BLaER1 (cell line): Measurements from ENCODE around the gene CDH24.

Source experiments
- H3K27ac ChIP-seq: shearing (Covaris generic); formaldehyde crosslinking; 2 replicates; pipeline ENCODE4 v1.8.1; 2022
- H3K27me3 ChIP-seq: shearing (Covaris generic); formaldehyde crosslinking; 2 replicates; pipeline ENCODE4 v1.8.1; 2022
- H3K36me3 ChIP-seq: shearing (Covaris generic); formaldehyde crosslinking; 2 replicates; pipeline ENCODE4 v1.8.1; 2022
- H3K4me1 ChIP-seq: shearing (Covaris generic); formaldehyde crosslinking; 2 replicates; pipeline ENCODE4 v1.8.1; 2022
- H3K4me2 ChIP-seq: shearing (Covaris generic); formaldehyde crosslinking; 2 replicates; pipeline ENCODE4 v1.8.1; 2022
- H3K4me3 ChIP-seq: shearing (Covaris generic); formaldehyde crosslinking; 2 replicates; pipeline ENCODE4 v1.8.1; 2022
- H3K9ac ChIP-seq: shearing (Covaris generic); formaldehyde crosslinking; 2 replicates; pipeline ENCODE4 v1.8.1; 2022
- H3K9me3 ChIP-seq: shearing (Covaris generic); formaldehyde crosslinking; 2 replicates; pipeline ENCODE4 v1.8.1; 2022
- H4K20me1 ChIP-seq: shearing (Covaris generic); formaldehyde crosslinking; 2 replicates; pipeline ENCODE4 v1.8.1; 2022
- Cebpa-rat ChIP-seq: shearing (Covaris generic); IDR thresholded peaks from 2 replicates; pipeline ENCODE4 v1.8.1; 2022

The CDH24 gene

DNA sequence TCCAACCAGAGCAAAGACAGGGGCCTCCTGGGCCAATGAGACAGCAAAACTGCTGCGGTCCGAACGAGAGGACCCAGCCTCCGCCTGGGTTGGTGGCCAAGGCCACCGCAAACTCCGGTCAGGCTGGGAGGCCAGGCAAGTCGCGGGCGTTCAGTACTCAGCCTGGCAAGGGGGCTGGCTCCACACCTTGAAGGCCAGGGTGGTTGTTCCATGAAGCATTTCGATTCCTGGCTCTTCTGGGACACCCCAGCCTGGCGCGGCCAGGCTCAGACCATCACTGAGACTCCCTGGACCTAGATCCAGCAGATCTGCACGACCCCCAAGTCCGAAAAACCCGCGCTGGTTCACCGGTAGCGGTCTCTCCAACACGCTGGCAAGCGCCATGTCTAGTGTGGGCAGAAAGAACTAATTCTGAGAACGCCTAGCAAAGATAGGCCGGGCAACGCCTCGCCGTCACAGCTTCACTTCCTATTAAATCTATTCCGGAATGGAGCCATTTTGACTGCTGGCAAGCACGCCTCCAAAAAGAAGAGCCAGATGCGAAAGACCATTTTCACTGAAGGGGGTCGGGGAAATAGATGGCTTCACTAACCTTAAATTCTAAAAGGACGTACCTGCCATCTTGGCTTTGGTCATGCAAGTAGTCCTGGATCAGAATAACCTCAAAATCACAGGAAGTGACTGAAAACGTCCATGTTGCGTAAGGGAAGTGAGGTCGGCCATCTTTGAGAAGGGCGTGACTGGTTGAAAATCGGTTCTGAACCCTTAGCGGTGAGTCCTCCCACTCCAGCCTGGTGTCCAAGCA, 22.6 kb downstream of the CDH24 start, which contains the start of gene PSMB5:
Gene PSMB5, minus strand, starts transcription at position 403 of the 805 bp plus-strand sequence. Its CDS starts 19 bp downstream, at position 384.
- peaks cover 26% of the 10 kb centered on the region for H3K4me1 ChIP-seq
- TF ChIP-seq Cebpa-rat, result peak; percentile 88
- peaks cover 40% of the 10 kb centered on the region for H3K36me3 ChIP-seq
- H3K4me2 ChIP-seq, result peak within 1 kb of the TSS; percentile 86
- H4K20me1 ChIP-seq, result no peaks in the 10 kb centered on the region
- H3K9ac ChIP-seq, result peak within 1 kb of the TSS; percentile 96
- H3K27ac ChIP-seq, result peak within 1 kb of the TSS; percentile 96
- no peaks in the 10 kb centered on the region for H3K9me3 ChIP-seq
- H3K27me3 ChIP-seq, result no peaks in the 10 kb centered on the region
- peak within 1 kb of the TSS; percentile 89 for H3K4me3 ChIP-seq

DNA sequence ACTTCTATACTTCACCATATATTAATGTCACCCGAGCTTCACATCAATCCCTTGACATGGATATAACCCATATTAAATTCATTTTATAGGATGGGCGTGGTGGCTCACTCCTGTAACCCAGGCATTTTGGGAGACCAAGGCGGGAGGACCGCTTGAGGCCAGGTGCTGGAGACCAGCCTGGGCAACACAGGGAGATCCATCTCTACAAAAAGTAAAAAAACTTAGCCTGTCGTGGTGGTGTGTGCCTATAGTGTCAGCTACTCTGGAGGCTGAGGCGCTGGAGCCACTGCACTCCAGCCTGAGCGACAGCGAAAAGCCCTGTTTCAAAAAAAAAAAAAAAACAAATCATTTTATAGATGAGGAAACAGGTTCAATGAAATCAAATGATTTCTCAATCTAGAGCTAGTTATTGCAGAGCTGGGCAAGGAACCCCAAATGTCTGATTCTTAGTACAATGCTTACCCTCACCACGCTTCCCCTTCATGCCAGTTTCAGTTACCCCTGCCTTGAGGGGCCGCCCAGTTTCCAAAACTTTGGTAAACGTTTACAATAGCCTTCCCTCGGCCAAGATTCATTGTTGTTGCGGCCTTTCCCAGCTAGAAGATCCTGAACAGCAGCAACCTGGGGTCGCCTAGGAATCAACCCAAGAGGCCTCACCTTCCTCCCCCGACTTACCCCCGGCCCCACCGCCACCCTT, 23.4 kb downstream of the CDH24 start:
- peak overlapping the region; percentile 86 for H3K4me2 ChIP-seq
- H3K4me3 ChIP-seq, result peak overlapping the region; percentile 89
- H3K9me3 ChIP-seq, result no peaks in the 10 kb centered on the region
- no peak for TF ChIP-seq Cebpa-rat
- no peaks in the 10 kb centered on the region for H3K27me3 ChIP-seq
- H3K36me3 ChIP-seq, result peaks cover 47% of the 10 kb centered on the region
- H3K4me1 ChIP-seq, result peaks cover 33% of the 10 kb centered on the region
- H4K20me1 ChIP-seq, result peaks cover 4% of the 10 kb centered on the region
- H3K9ac ChIP-seq, result peak overlapping the region; percentile 96
- H3K27ac ChIP-seq, result peak overlapping the region; percentile 96

DNA sequence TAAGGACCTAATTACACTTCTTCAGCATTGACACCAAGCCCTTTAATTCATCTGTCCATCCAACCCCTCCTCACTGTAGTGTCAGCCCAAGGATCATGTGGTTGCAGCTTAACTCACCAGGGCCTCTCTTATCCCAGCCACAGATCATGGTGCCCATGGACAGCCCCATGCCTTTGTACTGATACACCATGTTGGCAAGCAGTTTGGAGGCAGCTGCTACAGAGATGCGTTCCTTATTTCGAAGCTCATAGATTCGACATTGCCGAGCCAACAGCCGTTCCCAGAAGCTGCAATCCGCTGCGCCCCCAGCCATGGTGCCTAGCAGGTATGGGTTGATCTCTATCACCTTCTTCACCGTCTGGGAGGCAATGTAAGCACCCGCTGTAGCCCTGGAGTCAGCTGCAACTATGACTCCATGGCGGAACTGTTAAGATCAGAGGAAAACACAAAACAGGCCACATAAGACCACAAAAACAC, 24.0 kb downstream of the CDH24 start:
- peaks cover 54% of the 10 kb centered on the region for H3K36me3 ChIP-seq
- H3K27me3 ChIP-seq, result no peaks in the 10 kb centered on the region
- peak overlapping the region; percentile 86 for H3K4me2 ChIP-seq
- H3K4me1 ChIP-seq, result peaks cover 39% of the 10 kb centered on the region
- no peaks in the 10 kb centered on the region for H3K9me3 ChIP-seq
- peak overlapping the region; percentile 89 for H3K4me3 ChIP-seq
- TF ChIP-seq Cebpa-rat, result no peak
- H3K27ac ChIP-seq, result no peak overlapping the region
- peaks cover 10% of the 10 kb centered on the region for H4K20me1 ChIP-seq
- H3K9ac ChIP-seq, result peak overlapping the region; percentile 96

DNA sequence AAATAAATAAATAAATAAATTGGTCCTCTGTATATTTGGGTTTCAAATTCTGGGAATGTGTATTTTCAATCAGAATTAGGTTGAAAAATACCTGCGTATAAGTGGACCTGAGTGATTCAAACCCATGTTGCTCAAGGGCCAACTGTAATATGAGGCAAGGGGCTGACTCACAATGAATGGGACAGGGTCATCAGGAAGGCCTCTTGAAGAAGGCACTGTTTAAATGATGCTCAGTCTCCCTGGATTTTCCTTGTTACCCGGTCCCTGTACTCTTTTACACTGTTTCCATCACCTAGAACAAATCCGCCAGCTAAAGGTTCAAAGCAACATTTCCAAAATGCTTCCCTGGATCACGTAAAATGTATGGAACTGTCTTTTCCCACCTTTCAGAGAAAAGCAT, 26.4 kb downstream of the CDH24 start:
- peaks cover 76% of the 10 kb centered on the region for H3K36me3 ChIP-seq

DNA sequence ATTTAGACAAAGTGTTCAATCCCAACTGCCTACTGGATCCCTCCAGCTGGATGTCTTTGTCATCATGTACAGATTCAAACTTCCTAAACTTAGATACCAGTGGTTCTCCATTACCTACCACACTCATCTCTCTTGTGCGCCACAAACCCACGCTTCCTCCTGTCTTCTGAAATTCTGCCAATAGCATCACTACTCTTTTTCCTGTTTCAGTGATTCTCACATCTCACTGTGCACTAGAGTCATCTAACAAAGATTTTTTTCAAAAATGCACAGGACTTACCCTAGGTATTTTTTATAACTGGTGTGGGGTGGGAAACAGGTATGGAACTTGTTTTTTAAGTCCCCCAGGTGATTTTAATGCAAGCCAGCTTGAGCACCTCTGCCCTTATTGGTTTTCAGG, 28.5 kb downstream of the CDH24 start:
- peaks cover 31% of the 10 kb centered on the region for H3K4me1 ChIP-seq
- no peak overlapping the region for H3K4me3 ChIP-seq
- H3K27ac ChIP-seq, result no peak overlapping the region; the same call in 1 of the 2 replicates
- H3K4me2 ChIP-seq, result peak overlapping the region; percentile 40
- H3K9ac ChIP-seq, result no peak overlapping the region
- no peaks in the 10 kb centered on the region for H3K27me3 ChIP-seq
- peaks cover 98% of the 10 kb centered on the region for H3K36me3 ChIP-seq
- no peak for TF ChIP-seq Cebpa-rat
- H4K20me1 ChIP-seq, result peaks cover 32% of the 10 kb centered on the region
- no peaks in the 10 kb centered on the region for H3K9me3 ChIP-seq

More for the DNA sequence above, 26.4 kb downstream of the CDH24 start:
- H3K9me3 ChIP-seq, result no peaks in the 10 kb centered on the region
- H3K27ac ChIP-seq, result no peak overlapping the region
- no peak overlapping the region for H3K4me3 ChIP-seq
- H3K4me2 ChIP-seq, result no peak overlapping the region
- TF ChIP-seq Cebpa-rat, result no peak
- H4K20me1 ChIP-seq, result peaks cover 16% of the 10 kb centered on the region
- H3K4me1 ChIP-seq, result peaks cover 41% of the 10 kb centered on the region
- no peaks in the 10 kb centered on the region for H3K27me3 ChIP-seq
- no peak overlapping the region for H3K9ac ChIP-seq

DNA sequence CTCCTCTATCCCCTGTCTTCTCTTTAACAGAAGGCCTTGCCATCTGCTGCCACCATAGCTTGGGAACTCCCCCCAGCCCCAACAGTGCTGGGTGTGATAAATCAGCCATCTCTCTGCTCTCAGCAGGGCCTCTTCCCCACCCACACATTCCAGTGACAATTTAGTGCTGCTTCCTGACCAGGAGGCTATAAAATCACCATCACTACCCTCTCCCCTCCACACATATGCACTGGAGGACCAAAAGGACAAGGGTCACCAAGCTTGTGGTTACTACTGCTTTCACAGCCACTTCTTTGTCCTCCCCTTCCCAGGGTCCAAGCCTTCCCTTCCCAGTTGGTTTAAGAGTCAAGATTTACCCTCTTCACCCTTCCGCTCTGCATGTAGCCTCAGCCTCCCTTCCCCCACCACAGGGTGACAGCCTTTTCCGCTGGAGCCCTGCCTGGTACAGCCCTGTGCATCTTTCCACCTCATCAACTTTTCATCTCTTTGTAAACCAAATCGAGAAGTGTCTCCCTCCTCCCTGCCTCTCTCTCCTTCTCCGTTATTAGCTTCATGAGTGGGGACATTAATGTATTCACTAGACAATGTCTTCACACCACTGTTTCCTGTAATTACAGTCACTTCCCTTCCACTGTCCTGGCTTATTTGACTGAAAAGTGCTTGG, 32.0 kb downstream of the CDH24 start:
- no peak for TF ChIP-seq Cebpa-rat
- H4K20me1 ChIP-seq, result peaks cover 36% of the 10 kb centered on the region
- no peaks in the 10 kb centered on the region for H3K9me3 ChIP-seq
- H3K4me3 ChIP-seq, result no peak overlapping the region
- H3K36me3 ChIP-seq, result peaks cover 90% of the 10 kb centered on the region
- H3K27ac ChIP-seq, result no peak overlapping the region
- no peak overlapping the region for H3K9ac ChIP-seq
- peaks cover 14% of the 10 kb centered on the region for H3K4me1 ChIP-seq
- no peak overlapping the region for H3K4me2 ChIP-seq
- no peaks in the 10 kb centered on the region for H3K27me3 ChIP-seq

DNA sequence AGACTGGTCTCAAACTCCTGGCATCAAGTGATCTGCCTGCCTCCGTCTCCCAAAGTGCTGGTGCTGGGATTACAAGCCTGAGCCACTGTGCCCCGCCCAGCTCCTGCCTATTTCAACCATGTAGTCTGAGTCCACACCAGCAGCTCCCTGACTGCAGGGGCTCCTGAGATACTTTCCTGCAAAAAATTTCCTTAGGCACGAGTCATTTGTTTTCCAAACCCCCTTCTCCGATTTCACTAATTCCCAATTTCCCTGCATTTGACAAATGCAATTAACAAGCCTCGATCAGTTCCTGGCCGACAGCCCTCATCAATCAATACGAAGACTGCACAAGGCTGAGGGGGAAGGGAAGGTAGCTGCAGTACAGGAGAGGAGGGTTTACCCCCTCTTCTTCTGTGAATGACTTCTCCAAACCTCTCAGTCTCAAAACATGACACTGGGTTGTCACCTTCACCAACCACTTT, 32.7 kb downstream of the CDH24 start:
- Histone ChIP-seq H3K36me3 (peaks cover 85% of the 10 kb centered on the region), H3K4me1 (peaks cover 14% of the 10 kb centered on the region), H3K27ac (no peak overlapping the region), H3K9ac (no peak overlapping the region), H3K4me3 (no peak overlapping the region), H3K4me2 (no peak overlapping the region), H4K20me1 (peaks cover 36% of the 10 kb centered on the region), H3K27me3 (no peaks in the 10 kb centered on the region), H3K9me3 (no peaks in the 10 kb centered on the region)
- TF ChIP-seq Cebpa-rat, result no peak

DNA sequence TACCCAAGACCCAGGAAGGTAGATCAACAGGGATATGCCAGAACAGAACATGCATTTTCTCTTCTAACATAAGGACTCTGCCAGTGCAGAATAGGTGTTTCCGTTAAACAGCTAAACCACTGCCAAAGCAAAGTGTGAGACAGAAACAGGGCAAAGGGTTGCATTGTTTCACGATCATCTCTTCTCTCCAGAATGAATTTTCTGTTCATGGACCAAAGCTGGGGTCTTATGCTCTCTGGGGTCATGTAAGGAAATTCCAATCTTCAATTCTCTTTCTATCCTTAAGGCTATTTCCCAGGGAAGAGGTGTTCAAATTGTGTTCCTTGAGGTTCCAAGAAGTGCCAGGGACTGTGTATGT, 33.5 kb downstream of the CDH24 start:
- no peak for TF ChIP-seq Cebpa-rat
- no peak overlapping the region for H3K9ac ChIP-seq
- H3K4me2 ChIP-seq, result no peak overlapping the region
- no peak overlapping the region for H3K27ac ChIP-seq
- no peaks in the 10 kb centered on the region for H3K27me3 ChIP-seq
- no peaks in the 10 kb centered on the region for H3K9me3 ChIP-seq
- H3K4me3 ChIP-seq, result no peak overlapping the region
- H3K4me1 ChIP-seq, result peaks cover 6% of the 10 kb centered on the region
- H3K36me3 ChIP-seq, result peaks cover 76% of the 10 kb centered on the region
- peaks cover 30% of the 10 kb centered on the region for H4K20me1 ChIP-seq

DNA sequence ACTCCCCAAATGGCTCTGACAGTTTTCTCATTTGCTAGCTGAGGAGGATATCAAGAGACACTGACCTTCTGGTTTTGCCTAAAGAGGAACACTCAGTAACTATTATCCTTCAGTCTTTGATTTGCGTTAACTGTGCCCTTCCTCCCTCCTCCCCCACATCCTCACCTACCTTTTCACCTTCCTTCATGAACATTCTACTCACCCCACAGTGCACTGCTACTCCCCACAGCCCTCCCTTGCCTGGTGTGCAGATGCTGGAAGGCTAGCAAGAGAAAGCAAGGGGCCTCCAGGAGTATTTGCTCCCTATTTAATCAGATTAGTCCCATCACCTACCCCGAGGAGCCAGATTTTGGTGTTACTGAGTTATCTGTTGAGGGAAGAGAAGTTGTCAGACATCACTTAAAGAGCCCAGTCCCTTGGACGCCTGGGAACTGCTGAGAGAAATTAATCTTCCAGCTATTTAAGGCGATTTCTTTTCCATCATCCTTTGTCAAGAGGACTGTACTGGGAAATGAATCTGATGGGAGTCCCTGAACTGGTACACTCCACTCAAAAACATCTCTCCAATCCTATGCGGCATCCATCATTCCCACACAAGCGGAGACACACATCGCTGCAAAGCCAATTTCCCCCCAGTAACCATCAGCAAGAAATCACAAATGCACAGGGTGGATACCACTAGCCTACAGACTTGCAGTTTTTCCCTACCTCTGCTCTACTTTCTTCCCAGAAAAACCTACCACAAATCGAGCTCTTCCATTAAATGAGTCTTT, 34.1 kb downstream of the CDH24 start:
- peaks cover 25% of the 10 kb centered on the region for H4K20me1 ChIP-seq
- H3K4me1 ChIP-seq, result 0 out of 2 replicates have a peak, but pooled peaks cover under 1% of the 10 kb centered on the region
- no peak overlapping the region for H3K4me3 ChIP-seq
- no peak for TF ChIP-seq Cebpa-rat
- H3K9me3 ChIP-seq, result no peaks in the 10 kb centered on the region
- no peak overlapping the region for H3K9ac ChIP-seq
- H3K27ac ChIP-seq, result no peak overlapping the region
- H3K36me3 ChIP-seq, result peaks cover 71% of the 10 kb centered on the region
- H3K4me2 ChIP-seq, result no peak overlapping the region
- H3K27me3 ChIP-seq, result no peaks in the 10 kb centered on the region
